Measurements from ENCODE around the gene EPOP.

Gene EPOP

DNA sequence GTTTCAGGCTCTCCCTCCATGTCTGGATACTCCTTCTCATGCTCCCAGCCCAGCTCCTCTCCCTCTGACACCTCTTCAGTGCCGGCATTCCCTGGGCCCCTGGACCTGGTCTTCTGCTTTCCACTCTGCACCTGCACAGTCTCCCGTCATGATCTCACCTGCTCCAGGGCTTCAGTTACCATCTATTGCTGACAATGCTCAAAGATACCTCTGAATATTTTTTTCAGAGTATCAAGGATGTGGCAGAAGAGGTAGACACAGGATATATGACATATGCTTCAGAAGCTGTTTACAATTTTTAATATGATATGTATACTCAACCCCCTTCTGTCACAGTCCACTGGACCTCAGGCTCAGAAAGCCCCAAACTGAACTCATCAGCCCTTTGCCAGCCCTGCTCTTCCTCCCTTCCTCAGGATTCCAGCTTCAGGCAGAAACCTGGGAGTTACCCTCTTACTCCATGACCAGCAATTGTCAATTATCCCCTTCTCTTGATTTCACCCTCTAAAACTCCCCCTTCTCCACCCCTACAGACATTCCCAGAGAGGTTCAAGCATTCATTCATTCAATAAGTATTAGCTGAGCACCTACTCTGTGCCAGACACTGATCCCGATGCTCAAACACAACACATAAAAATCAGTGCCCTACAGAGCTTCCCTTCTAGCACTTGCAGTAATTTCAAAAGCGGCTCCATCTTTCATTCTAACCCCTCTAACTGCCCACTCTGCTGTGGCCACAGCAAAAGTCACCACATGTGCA, 22.5 kb upstream of the EPOP start:
- TF ChIP-seq, protein P1, sequence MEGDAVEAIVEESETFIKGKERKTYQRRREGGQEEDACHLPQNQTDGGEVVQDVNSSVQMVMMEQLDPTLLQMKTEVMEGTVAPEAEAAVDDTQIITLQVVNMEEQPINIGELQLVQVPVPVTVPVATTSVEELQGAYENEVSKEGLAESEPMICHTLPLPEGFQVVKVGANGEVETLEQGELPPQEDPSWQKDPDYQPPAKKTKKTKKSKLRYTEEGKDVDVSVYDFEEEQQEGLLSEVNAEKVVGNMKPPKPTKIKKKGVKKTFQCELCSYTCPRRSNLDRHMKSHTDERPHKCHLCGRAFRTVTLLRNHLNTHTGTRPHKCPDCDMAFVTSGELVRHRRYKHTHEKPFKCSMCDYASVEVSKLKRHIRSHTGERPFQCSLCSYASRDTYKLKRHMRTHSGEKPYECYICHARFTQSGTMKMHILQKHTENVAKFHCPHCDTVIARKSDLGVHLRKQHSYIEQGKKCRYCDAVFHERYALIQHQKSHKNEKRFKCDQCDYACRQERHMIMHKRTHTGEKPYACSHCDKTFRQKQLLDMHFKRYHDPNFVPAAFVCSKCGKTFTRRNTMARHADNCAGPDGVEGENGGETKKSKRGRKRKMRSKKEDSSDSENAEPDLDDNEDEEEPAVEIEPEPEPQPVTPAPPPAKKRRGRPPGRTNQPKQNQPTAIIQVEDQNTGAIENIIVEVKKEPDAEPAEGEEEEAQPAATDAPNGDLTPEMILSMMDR (IDR thresholded peaks at IDR 0.05): no peak
- no peak overlapping the region for H3K27ac ChIP-seq

DNA sequence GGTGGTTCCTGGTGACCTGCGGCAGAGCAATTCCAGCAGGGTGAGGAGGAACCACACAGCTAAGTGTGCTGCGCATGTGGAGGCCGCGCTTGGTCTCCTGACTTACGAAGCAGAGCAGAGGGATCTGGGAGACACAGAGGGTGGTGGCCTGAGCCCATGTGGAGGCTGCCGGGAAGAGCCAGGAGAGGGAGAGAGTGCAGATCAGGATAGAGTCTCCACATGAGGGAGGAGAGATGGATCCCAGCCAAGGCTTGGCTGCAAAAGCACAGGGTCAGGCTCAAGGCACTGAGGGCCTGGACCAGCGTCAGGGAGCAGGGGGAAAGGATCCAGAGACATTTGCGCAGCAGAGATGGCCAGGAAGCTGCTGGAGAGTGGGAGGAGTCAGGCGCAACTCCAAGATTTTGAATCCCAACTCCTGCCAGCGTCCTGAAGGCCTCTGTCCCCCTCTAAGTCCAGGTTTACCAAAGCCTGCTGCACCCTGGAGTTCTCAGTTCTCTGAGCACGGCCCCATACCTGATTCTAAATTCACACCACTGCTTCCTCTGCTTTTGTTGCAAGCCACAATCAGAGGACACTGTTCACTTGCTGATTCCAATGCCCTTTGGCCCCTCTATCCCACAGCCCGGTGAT, 19.1 kb upstream of the EPOP start:
- peak overlapping the region; percentile 46 for H3K27ac ChIP-seq
- no peak for TF ChIP-seq ZFX (IDR thresholded peaks at IDR 0.05; ENCODE audit: borderline replicate concordance)
- TF ChIP-seq, protein P1 (IDR thresholded peaks at IDR 0.05): no peak

DNA sequence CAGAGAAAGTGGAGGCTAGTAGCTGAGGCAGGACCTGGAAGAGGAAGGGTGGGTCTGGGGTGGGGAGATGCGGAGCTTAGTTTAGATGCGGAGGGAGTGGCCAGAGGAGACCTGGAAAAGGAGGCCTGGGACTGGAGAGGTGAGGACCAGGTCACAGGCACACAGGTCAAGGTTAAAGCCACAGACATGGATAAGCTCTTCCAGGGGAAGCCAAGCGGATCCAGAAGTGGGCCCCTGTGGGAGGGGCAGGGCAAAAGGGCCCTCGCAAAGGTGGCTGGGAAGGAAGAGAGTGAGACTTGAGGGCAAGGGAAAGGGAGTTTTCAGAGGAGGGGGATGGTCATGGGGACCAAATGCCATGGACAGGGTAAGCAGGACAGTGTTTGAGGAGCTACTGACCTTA, 16.4 kb upstream of the EPOP start:
- TF ChIP-seq, protein P1 (IDR thresholded peaks at IDR 0.05): no peak
- TF ChIP-seq ZFX (IDR thresholded peaks at IDR 0.05; ENCODE audit: borderline replicate concordance): no peak
- H3K27ac ChIP-seq: no peak overlapping the region

DNA sequence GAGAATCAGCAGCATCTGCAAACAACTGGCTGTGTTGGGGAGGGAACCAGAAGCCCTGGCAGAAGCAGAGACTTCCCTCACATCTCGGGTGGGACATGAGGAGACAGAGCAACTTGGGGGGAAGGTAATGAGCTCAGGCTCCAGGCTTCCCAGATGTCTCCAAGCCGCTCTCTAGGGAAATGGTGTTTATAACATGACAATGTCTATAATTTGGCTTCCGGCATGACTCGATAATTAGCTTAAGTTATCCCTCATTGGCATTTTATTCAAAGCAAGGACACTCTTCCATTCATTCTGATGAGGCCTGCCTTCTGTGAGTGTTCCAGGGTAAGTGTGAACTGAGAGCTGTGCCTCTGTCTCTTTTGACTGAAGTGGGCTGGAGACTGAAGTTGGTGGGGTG, 15.6 kb upstream of the EPOP start:
- H3K27ac ChIP-seq: no peak overlapping the region
- TF ChIP-seq, protein P1 (IDR thresholded peaks at IDR 0.05): no peak

DNA sequence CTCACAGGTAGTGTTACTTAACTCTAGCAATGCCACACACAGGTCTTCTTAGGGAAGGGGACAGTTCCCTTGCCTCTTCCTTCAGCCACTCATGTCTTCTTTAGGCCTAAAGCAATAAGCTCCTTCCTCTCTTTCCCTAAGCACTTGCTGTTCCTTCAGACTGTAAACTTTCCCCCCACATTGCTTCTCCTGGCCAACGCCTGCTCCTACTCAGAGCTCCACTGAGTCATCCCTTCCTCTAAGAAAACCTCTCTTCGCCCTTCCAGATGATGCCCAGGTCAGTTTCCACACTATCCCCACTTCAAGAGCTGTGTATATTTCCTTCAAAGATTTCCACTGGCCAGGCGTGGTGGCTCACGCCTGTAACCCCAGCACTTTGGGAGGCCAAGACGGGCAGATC, 12.5 kb upstream of the EPOP start:
- TF ChIP-seq, protein P1 (IDR thresholded peaks at IDR 0.05): no peak
- H3K27ac ChIP-seq: no peak overlapping the region

DNA sequence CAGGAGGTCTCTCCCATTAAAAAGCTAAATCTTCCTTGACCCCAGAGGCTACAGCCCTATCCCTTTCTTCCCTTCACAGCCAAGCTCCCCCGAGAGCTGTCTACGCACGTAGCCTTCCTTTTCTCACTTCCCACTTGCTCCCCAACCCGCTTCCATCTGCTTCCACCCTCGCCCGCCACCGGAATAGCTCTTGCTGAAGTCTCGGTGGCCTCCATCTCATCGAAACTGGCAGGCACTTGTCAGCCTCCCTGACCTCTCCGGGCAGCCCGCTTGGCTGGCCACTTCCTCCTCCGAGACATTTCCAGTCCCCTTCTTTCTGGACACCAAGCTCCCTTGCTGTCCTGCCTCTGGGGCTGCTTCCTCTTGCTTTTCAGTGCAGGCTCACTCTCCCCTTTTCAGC, 10.7 kb upstream of the EPOP start:
- TF ChIP-seq, protein P1 (IDR thresholded peaks at IDR 0.05): no peak
- no peak for TF ChIP-seq ZFX (IDR thresholded peaks at IDR 0.05; ENCODE audit: borderline replicate concordance)
- no peak overlapping the region for H3K27ac ChIP-seq

DNA sequence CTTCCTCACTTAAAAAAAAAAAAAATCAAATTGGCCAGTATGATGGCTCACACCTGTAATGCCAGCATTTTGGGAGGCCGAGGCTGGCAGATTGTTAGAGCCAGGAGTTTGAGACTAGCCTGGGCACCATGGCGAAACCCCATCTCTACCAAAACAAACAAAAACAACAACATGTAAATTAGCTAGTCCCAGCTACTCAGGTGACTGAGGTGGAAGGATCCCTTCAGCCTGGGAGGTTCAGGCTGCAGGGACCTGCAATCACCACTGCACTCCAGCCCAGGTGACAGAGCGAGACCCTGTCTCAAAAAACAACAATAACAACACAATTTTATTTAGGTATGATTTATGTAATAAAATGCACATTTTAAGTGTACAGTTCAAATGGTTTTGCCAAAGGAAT, 6.3 kb upstream of the EPOP start:
- no peak overlapping the region for H3K27ac ChIP-seq
- no peak for TF ChIP-seq ZFX (IDR thresholded peaks at IDR 0.05; ENCODE audit: borderline replicate concordance)
